Activated naive CD4-positive, alpha-beta T cell (primary cell): ENCODE results near the gene THEM4.
"Not testable (repeated sequence)": the region's sequence is repeated elsewhere in the genome, so short reads cannot be mapped to it uniquely, and the experiment has no call there.

Experiments used
- DNase-seq, 4 experiments: peaks; one replicate each; lab custom pipeline; 2025; lab: John Stamatoyannopoulos, UW

Gene THEM4

GRCh38 chr1:151893176-151893924 is 16.0 kb downstream of the THEM4 start:
- DNase-seq, result no peak

- DNase-seq, result no peak
Measured at GRCh38 chr1:151892190-151892589, 17.1 kb downstream of the THEM4 start.

GRCh38 chr1:151891512-151891911 is 17.8 kb downstream of the THEM4 start:
- DNase-seq, result no peak

- no peak for DNase-seq
Measured at GRCh38 chr1:151888972-151889570, 20.2 kb downstream of the THEM4 start.

- DNase-seq, result no peak
Measured at GRCh38 chr1:151887028-151887427, 22.3 kb downstream of the THEM4 start.

GRCh38 chr1:151885479-151885878 is 23.8 kb downstream of the THEM4 start:
- no peak for DNase-seq

- not testable (repeated sequence) for DNase-seq
Measured at GRCh38 chr1:151884879-151885278, 24.4 kb downstream of the THEM4 start.

- DNase-seq, result not testable (repeated sequence)
Measured at GRCh38 chr1:151884445-151884844, 24.9 kb downstream of the THEM4 start.

- DNase-seq, result not testable (repeated sequence)
Measured at GRCh38 chr1:151883898-151884297, 25.4 kb downstream of the THEM4 start.

- DNase-seq, result not testable (repeated sequence)
Measured at GRCh38 chr1:151882918-151883317, 26.4 kb downstream of the THEM4 start.

- no peak for DNase-seq
Measured at GRCh38 chr1:151882466-151882865, 26.8 kb downstream of the THEM4 start.

- no peak for DNase-seq
Measured at GRCh38 chr1:151881479-151881878, 27.8 kb downstream of the THEM4 start.

- DNase-seq, result no peak
Measured at GRCh38 chr1:151875419-151876097, 33.8 kb downstream of the THEM4 start.

GRCh38 chr1:151872776-151873175 is 36.5 kb downstream of the THEM4 start:
- DNase-seq, result not testable (repeated sequence)

GRCh38 chr1:151871284-151872030 is 37.9 kb downstream of the THEM4 start:
- DNase-seq, result no peak

GRCh38 chr1:151868486-151868885 is 40.8 kb downstream of the THEM4 start:
- DNase-seq, result no peak

- no peak for DNase-seq
Measured at GRCh38 chr1:151867765-151868411, 41.4 kb downstream of the THEM4 start.

GRCh38 chr1:151867321-151867720 is 42.0 kb downstream of the THEM4 start:
- no peak for DNase-seq

GRCh38 chr1:151864411-151864810 is 44.9 kb downstream of the THEM4 start:
- no peak for DNase-seq

GRCh38 chr1:151862604-151863003 is 46.7 kb downstream of the THEM4 start:
- no peak for DNase-seq

GRCh38 chr1:151860504-151861187 is 48.7 kb downstream of the THEM4 start:
- no peak for DNase-seq
